ENCODE measurements around the gene MAPK11.

- TF ChIP-seq CTCF (conservative IDR thresholded peaks at IDR 0.05 in 1 of 2, IDR thresholded peaks at IDR 0.05 in 1 of 2; ENCODE audit: low read depth in 1 of 2, low read length in 2 of 2), result no peak
- TF ChIP-seq EZH2 (IDR thresholded peaks at IDR 0.05; ENCODE audit: low read length, missing control alignments), result no peak
Measured at GRCh38 chr22:50314455-50315288, 44.5 kb upstream of the MAPK11 start.

Measured in fibroblast of lung (primary cell).